GM10266 (cell line): ENCODE data around the gene TUBGCP5.

Experiments
- DNase-seq: peaks from one replicate; pipeline ENCODE4 v3.0.0; 2012; ENCODE audit errors: extremely low spot score
- CTCF ChIP-seq: IDR thresholded peaks from 2 replicates; pipeline ENCODE4 v1.5.1; 2012; ENCODE audit warnings: mild to moderate bottlenecking, low read depth; ENCODE audit not compliant: control insufficient read depth, insufficient read depth; ENCODE audit errors: missing control alignments

Gene TUBGCP5

GRCh38 chr15:22980189-22981050, 58.9 kb downstream of the TUBGCP5 start, which contains the start of gene CYFIP1:
CYFIP1 (minus strand) TSS chr15:22980368; CDS start chr15:22947285, 33,083 bp downstream.
- peak; percentile 93 for DNase-seq
- TF ChIP-seq CTCF = no peak

- TF ChIP-seq CTCF = no peak
- peak; percentile 66 for DNase-seq
Observed at GRCh38 chr15:22979238-22980188, 59.9 kb downstream of the TUBGCP5 start.

- DNase-seq = peak; percentile 53
- TF ChIP-seq CTCF = no peak
Observed at GRCh38 chr15:22978691-22979237, 60.6 kb downstream of the TUBGCP5 start.

GRCh38 chr15:22974745-22975144, 64.6 kb downstream of the TUBGCP5 start:
- no peak for DNase-seq
- no peak for TF ChIP-seq CTCF

- TF ChIP-seq CTCF = no peak
- no peak for DNase-seq
Observed at GRCh38 chr15:22973987-22974386, 65.4 kb downstream of the TUBGCP5 start.

GRCh38 chr15:22973286-22973685, 66.1 kb downstream of the TUBGCP5 start:
- no peak for TF ChIP-seq CTCF
- peak; percentile 48 for DNase-seq
